OCI-LY1 (cell line): ENCODE results near the gene VTI1A.

Experiments
- H2AFZ ChIP-seq: fragments of 200-600 bp; sonication (generic), shearing (Covaris generic); 2 replicates; pipeline ENCODE4 v1.6.0; 2014; ENCODE audit warnings: antibody characterized with exemption, mild to moderate bottlenecking, low read length
- H3F3A ChIP-seq: fragments of 200-600 bp; sonication (generic), shearing (Covaris generic); 2 replicates; pipeline ENCODE4 v1.6.0; 2014; ENCODE audit warnings: mild to moderate bottlenecking, antibody characterized with exemption, low read length, moderate library complexity; ENCODE audit not compliant: insufficient read depth
- H3K27ac ChIP-seq: fragments of 200-600 bp; sonication (generic); 2 replicates; pipeline ENCODE4 v1.5.1; 2014; ENCODE audit warnings: low read length, mixed run types, mild to moderate bottlenecking, low read depth; ENCODE audit not compliant: poor library complexity, severe bottlenecking
- H3K27me3 ChIP-seq: fragments of 200-600 bp; sonication (generic); 2 replicates; pipeline ENCODE4 v1.6.0; 2014; ENCODE audit warnings: antibody characterized with exemption, mild to moderate bottlenecking, low read length, moderate library complexity; ENCODE audit not compliant: insufficient read depth
- H3K36me3 ChIP-seq: fragments of 200-600 bp; sonication (generic); 2 replicates; pipeline ENCODE4 v1.6.1; 2014; ENCODE audit warnings: mild to moderate bottlenecking, antibody characterized with exemption, low read length, moderate library complexity, mixed read lengths; ENCODE audit not compliant: insufficient read depth
- H3K4me1 ChIP-seq: fragments of 200-600 bp; sonication (generic); 2 replicates; pipeline ENCODE4 v1.5.1; 2014; ENCODE audit warnings: mild to moderate bottlenecking, low read length, moderate library complexity; ENCODE audit not compliant: insufficient read depth, severe bottlenecking
- H3K4me2 ChIP-seq: fragments of 200-600 bp; sonication (generic), shearing (Covaris generic); 2 replicates; pipeline ENCODE4 v1.6.1; 2014; ENCODE audit warnings: low read length
- H3K4me3 ChIP-seq: fragments of 200-600 bp; sonication (generic); 2 replicates; pipeline ENCODE4 v1.5.1; 2014; ENCODE audit warnings: low read length, low read depth, mild to moderate bottlenecking, mixed read lengths; ENCODE audit not compliant: poor library complexity, severe bottlenecking
- H3K79me2 ChIP-seq: fragments of 200-600 bp; shearing (Covaris generic); 2 replicates; pipeline ENCODE4 v1.6.1; 2016; ENCODE audit warnings: mixed run types, low read length, mixed read lengths; ENCODE audit not compliant: insufficient read depth
- H3K9ac ChIP-seq: fragments of 200-600 bp; sonication (generic), shearing (Covaris generic); 2 replicates; pipeline ENCODE4 v1.6.1; 2014; ENCODE audit warnings: mild to moderate bottlenecking, low read length, mixed read lengths
- H3K9me2 ChIP-seq: fragments of 200-600 bp; sonication (generic), shearing (Covaris generic); 2 replicates; pipeline ENCODE4 v1.6.1; 2014; ENCODE audit warnings: low read depth, mild to moderate bottlenecking, low read length, mixed read lengths
- H3K9me3 ChIP-seq: fragments of 200-600 bp; shearing (Covaris generic); 2 replicates; pipeline ENCODE4 v1.6.1; 2014; ENCODE audit warnings: low read length, mixed read lengths
- H4K20me1 ChIP-seq: fragments of 200-600 bp; sonication (generic), shearing (Covaris generic); 2 replicates; pipeline ENCODE4 v1.6.0; 2016; ENCODE audit warnings: mild to moderate bottlenecking, low read length; ENCODE audit not compliant: insufficient read depth
- CTCF ChIP-seq: fragments of 200-600 bp; sonication (generic), shearing (Covaris generic); IDR thresholded peaks from 2 replicates; pipeline ENCODE4 v1.5.1; 2017; ENCODE audit warnings: mild to moderate bottlenecking, antibody characterized with exemption, low read length, moderate library complexity, mixed read lengths
- EZH2 ChIP-seq: fragments of 200-600 bp; sonication (generic), shearing (Covaris generic); IDR thresholded peaks from 2 replicates; pipeline ENCODE4 v1.8.0; 2017; ENCODE audit warnings: borderline replicate concordance, mixed run types, mild to moderate bottlenecking, antibody characterized with exemption, low read length, moderate library complexity, mixed read lengths

The VTI1A gene

GRCh38 chr10:112716924-112717413 is 270.0 kb downstream of the VTI1A start:
- H4K20me1 ChIP-seq = no peaks in the 10 kb centered on the region
- no peaks in the 10 kb centered on the region for H3F3A ChIP-seq
- H2AFZ ChIP-seq = no peak overlapping the region
- H3K27ac ChIP-seq = no peak overlapping the region
- H3K4me2 ChIP-seq = no peak overlapping the region
- no peak overlapping the region for H3K4me3 ChIP-seq
- H3K36me3 ChIP-seq = no peaks in the 10 kb centered on the region
- no peaks in the 10 kb centered on the region for H3K79me2 ChIP-seq
- TF ChIP-seq EZH2 = no peak
- TF ChIP-seq CTCF = no peak
- no peaks in the 10 kb centered on the region for H3K9me3 ChIP-seq
- H3K9ac ChIP-seq = no peak overlapping the region
- H3K9me2 ChIP-seq = no peaks in the 10 kb centered on the region
- no peaks in the 10 kb centered on the region for H3K4me1 ChIP-seq
- H3K27me3 ChIP-seq = no peaks in the 10 kb centered on the region

GRCh38 chr10:112720178-112720577 is 273.2 kb downstream of the VTI1A start:
- Histone ChIP-seq H2AFZ (no peak overlapping the region), H3K4me2 (no peak overlapping the region), H3K4me3 (no peak overlapping the region), H4K20me1 (no peaks in the 10 kb centered on the region), H3K27me3 (no peaks in the 10 kb centered on the region), H3K79me2 (no peaks in the 10 kb centered on the region), H3K4me1 (no peaks in the 10 kb centered on the region), H3F3A (no peaks in the 10 kb centered on the region), H3K9me3 (no peaks in the 10 kb centered on the region), H3K9me2 (no peaks in the 10 kb centered on the region), H3K9ac (no peak overlapping the region), H3K36me3 (no peaks in the 10 kb centered on the region), H3K27ac (no peak overlapping the region)
- no peak for TF ChIP-seq EZH2
- TF ChIP-seq CTCF = no peak

GRCh38 chr10:112721080-112721698 is 274.2 kb downstream of the VTI1A start:
- no peak overlapping the region for H3K4me2 ChIP-seq
- no peak overlapping the region for H3K27ac ChIP-seq

More at GRCh38 chr10:112721080-112721698, 274.2 kb downstream of the VTI1A start:
- Histone ChIP-seq H3K9me2 (no peaks in the 10 kb centered on the region), H3K4me3 (no peak overlapping the region), H2AFZ (no peak overlapping the region), H3K36me3 (no peaks in the 10 kb centered on the region), H3K9ac (no peak overlapping the region), H3K4me1 (no peaks in the 10 kb centered on the region), H3K9me3 (no peaks in the 10 kb centered on the region), H3K79me2 (no peaks in the 10 kb centered on the region), H3K27me3 (no peaks in the 10 kb centered on the region), H4K20me1 (no peaks in the 10 kb centered on the region), H3F3A (no peaks in the 10 kb centered on the region)
- TF ChIP-seq EZH2 (no peak), CTCF (peak; percentile 50; the same call in 1 of the 2 replicates)
